ENCODE data around the gene PHF20. TPM values are rescaled to one million over a fixed set of nuclear protein-coding genes. Genes with fewer than 3 reads are reported as not detected.

Gene PHF20
- total and polyA plus RNA-seq, 2 donors (not counting 3 experiments of a cell fraction or from before 2014, with no cell fraction given), result 25.0 to 45.8 TPM

DNA sequence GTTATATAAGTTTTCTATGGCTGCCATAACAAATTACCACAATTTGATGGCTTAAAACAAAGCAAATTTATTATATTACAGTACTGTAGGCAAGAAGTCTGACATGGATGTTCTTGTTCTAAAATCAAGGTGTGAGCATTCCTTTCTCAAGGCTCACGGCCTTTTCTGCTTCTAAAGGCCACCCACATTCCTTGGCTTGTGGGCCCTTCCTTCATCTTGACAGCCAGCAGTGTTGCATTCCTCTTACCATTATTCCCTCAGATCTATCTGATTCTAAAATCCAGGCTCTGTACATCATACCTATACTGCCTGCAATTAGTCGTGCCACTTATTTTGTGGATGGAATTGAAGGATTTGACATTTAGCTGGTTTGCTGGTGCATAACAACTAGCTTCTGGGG is 200.2 kb downstream of the PHF20 start:
- TF ChIP-seq, protein P1, sequence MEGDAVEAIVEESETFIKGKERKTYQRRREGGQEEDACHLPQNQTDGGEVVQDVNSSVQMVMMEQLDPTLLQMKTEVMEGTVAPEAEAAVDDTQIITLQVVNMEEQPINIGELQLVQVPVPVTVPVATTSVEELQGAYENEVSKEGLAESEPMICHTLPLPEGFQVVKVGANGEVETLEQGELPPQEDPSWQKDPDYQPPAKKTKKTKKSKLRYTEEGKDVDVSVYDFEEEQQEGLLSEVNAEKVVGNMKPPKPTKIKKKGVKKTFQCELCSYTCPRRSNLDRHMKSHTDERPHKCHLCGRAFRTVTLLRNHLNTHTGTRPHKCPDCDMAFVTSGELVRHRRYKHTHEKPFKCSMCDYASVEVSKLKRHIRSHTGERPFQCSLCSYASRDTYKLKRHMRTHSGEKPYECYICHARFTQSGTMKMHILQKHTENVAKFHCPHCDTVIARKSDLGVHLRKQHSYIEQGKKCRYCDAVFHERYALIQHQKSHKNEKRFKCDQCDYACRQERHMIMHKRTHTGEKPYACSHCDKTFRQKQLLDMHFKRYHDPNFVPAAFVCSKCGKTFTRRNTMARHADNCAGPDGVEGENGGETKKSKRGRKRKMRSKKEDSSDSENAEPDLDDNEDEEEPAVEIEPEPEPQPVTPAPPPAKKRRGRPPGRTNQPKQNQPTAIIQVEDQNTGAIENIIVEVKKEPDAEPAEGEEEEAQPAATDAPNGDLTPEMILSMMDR (IDR thresholded peaks at IDR 0.05; ENCODE audit: extremely low read depth in 1 of 2, insufficient read depth in 1 of 2, low read depth in 1 of 2, low read length in 2 of 2), result no peak
- TF ChIP-seq POLR2A (IDR thresholded peaks at IDR 0.05; ENCODE audit: low read depth, low read length) (no peak), FOS (IDR thresholded peaks at IDR 0.05; ENCODE audit: borderline replicate concordance, insufficient read depth, low read length) (no peak), POLR2AphosphoS5 (IDR thresholded peaks at IDR 0.05; ENCODE audit: insufficient read depth, low read depth, low read length) (no peak), MYC (IDR thresholded peaks at IDR 0.05; ENCODE audit: low read depth, low read length) (no peak), EZH2 (IDR thresholded peaks at IDR 0.05; ENCODE audit: borderline replicate concordance, low read depth, low read length, severe bottlenecking) (no peak), JUN (IDR thresholded peaks at IDR 0.05; ENCODE audit: borderline replicate concordance, insufficient read depth, insufficient read length, low read depth) (no peak), GATA2 (IDR thresholded peaks at IDR 0.05; ENCODE audit: insufficient read depth, insufficient read length, low read depth, low read length) (no peak)
- TF ChIP-seq, protein P2, sequence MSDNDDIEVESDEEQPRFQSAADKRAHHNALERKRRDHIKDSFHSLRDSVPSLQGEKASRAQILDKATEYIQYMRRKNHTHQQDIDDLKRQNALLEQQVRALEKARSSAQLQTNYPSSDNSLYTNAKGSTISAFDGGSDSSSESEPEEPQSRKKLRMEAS (IDR thresholded peaks at IDR 0.05; ENCODE audit: insufficient read depth, insufficient read length), result no peak
- peaks cover 2 to 3% of the 10 kb centered on the region in 2 experiments for H3K27me3 ChIP-seq (ENCODE audit: control insufficient read depth in 2 of 2, insufficient read depth in 2 of 2, low read length in 2 of 2)
- H3K4me1 ChIP-seq (ENCODE audit: control insufficient read depth, extremely low read depth, insufficient read depth, low read length), result no peaks in the 10 kb centered on the region
- ChIA-PET CTCF (interaction anchor here (0.6 to 2.1 kb wide), 3 partner anchors 17 to 167 kb away, joined by 3 to 7 read pairs (median 4); partner anchors contain the start of gene SCAND1), POLR2A (interaction anchor here (0.6 kb wide), 1 partner anchor 380 kb away, joined by 5 read pairs; no protein-coding TSS in a partner anchor)
- H3K4me2 ChIP-seq (ENCODE audit: insufficient read depth, low read length), result no peak overlapping the region
- no peaks in the 10 kb centered on the region for H3K79me2 ChIP-seq (ENCODE audit: control insufficient read depth, insufficient read depth, low read length)
- dilution Hi-C loops (cut with MboI; ENCODE audit: extremely low pct_ligation_motif_present, low sequenced_read_pairs) (no loop called here), intact Hi-C loops (cut with micrococcal nuclease) (no loop called here)
- no peak overlapping the region for H3K9ac ChIP-seq (replicated peaks; ENCODE audit: extremely low read depth, insufficient read depth, low read length)
- no peaks in the 10 kb centered on the region for H3K9me1 ChIP-seq (replicated peaks; ENCODE audit: control insufficient read depth, extremely low read depth, insufficient read depth, low read length)
- no TSS peak for BruUV-seq (replicated peaks)
- no peak overlapping the region for H3K4me3 ChIP-seq (replicated peaks in 1 of 3; ENCODE audit: insufficient read depth in 1 of 3, low read depth in 1 of 3, low read length in 3 of 3)
- no peaks in the 10 kb centered on the region for H4K20me1 ChIP-seq (replicated peaks; ENCODE audit: control insufficient read depth, extremely low read depth, insufficient read depth, low read length)
- H3K36me3 ChIP-seq (ENCODE audit: control insufficient read depth in 2 of 2, extremely low read depth in 1 of 2, insufficient read depth in 2 of 2, low read length in 2 of 2), result no peaks in the 10 kb centered on the region
- H3K27ac ChIP-seq (ENCODE audit: insufficient read depth, low read depth, low read length), result no peak overlapping the region
- DNase-seq (ENCODE audit: low read depth, low spot score) (no peak), FAIRE-seq (no peak)
- H3K9me3 ChIP-seq (replicated peaks; ENCODE audit: control insufficient read depth, insufficient read depth, low read length), result no peaks in the 10 kb centered on the region
- no peak overlapping the region for H2AFZ ChIP-seq (ENCODE audit: low read depth, low read length)
